NB4 (cell line): ENCODE results near the gene PRIMA1.

ENCODE experiments used
- POLR2A ChIP-seq: IDR thresholded peaks from 2 replicates; pipeline ENCODE4 v1.6.1; 2011; ENCODE audit warnings: mild to moderate bottlenecking; ENCODE audit not compliant: insufficient read length; ENCODE audit errors: extremely low read depth
- TF ChIP-seq, protein P1 (sequence below): IDR thresholded peaks from one replicate; pipeline ENCODE4 v1.5.1; 2012; ENCODE audit warnings: low read depth, low read length

DNA sequence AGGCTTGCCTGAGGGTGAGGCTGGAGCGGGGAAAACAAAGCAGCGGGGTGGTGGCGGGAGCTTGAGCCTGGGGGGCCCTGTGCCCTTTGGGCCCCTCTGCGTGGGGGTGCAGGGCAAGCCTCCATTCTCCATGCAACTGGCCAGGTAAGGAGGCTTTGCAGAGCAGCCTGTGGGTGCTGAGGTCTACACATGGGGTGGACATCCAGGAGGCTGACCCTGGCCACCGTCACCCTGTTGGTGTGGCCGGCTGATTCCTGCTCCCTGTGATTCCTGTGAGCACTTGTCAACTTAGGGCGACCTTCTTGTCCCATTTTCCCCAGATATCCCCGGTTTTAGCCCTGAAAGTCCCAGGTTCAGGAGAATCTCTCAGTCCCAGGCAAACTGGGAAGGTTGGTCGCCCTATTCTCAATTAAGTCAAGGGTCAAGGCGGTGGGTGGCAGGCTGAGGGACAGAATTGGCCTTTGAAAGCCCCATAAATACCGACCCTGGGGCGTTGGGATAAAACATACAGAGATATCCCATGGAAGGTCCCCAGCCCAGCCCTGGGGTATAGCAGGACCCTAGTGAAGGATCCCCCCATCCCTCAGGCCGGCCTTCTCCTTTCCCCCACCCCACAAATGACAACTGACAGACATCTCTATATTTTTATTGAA, 70.5 kb downstream of the PRIMA1 start:
- TF ChIP-seq, protein P1, sequence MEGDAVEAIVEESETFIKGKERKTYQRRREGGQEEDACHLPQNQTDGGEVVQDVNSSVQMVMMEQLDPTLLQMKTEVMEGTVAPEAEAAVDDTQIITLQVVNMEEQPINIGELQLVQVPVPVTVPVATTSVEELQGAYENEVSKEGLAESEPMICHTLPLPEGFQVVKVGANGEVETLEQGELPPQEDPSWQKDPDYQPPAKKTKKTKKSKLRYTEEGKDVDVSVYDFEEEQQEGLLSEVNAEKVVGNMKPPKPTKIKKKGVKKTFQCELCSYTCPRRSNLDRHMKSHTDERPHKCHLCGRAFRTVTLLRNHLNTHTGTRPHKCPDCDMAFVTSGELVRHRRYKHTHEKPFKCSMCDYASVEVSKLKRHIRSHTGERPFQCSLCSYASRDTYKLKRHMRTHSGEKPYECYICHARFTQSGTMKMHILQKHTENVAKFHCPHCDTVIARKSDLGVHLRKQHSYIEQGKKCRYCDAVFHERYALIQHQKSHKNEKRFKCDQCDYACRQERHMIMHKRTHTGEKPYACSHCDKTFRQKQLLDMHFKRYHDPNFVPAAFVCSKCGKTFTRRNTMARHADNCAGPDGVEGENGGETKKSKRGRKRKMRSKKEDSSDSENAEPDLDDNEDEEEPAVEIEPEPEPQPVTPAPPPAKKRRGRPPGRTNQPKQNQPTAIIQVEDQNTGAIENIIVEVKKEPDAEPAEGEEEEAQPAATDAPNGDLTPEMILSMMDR: no peak
- no peak for TF ChIP-seq POLR2A
